Measurements from ENCODE around the gene STYXL1. TPM values are rescaled to one million over a fixed set of nuclear protein-coding genes. Genes with fewer than 3 reads are reported as not detected.

STYXL1 gene
- total RNA-seq, 1 donor from 2014 or later, result 51.4 TPM

DNA sequence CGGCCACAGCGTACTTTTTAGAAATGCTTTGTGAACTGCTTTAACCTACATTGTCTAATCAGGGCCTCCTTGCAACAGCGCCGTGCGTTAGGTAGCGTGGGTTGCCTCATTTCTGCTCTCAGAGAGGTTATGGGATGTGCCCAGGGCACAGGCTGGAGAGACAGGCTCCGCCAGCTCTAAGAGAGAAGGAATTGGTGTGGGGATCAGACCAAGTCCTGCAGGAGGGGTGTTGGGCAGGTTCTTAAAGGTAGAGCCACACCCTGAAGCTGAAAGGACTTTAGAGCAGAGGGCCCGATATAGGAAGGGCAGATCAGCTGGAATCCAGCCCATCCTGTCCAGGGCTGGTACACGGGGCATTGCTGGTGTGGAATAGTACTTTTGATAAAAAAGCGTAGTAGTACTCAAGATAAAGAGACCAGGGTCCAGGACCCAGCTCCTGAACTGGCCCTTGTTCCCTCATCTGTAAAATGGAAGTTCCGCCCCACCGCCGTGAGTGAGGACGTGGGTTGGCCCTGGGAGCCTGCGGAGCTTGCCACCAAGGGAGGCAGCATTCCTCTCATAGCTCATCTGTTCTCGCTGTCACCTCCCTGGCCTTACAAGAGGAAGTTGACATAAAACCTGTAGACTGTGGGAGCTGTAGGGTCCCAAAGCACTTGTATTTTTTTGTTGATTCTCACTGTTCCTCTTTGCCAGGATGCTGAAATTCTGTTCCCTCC, 90.6 kb downstream of the STYXL1 start:
- no peak for DNase-seq (ENCODE audit: low read depth)

DNA sequence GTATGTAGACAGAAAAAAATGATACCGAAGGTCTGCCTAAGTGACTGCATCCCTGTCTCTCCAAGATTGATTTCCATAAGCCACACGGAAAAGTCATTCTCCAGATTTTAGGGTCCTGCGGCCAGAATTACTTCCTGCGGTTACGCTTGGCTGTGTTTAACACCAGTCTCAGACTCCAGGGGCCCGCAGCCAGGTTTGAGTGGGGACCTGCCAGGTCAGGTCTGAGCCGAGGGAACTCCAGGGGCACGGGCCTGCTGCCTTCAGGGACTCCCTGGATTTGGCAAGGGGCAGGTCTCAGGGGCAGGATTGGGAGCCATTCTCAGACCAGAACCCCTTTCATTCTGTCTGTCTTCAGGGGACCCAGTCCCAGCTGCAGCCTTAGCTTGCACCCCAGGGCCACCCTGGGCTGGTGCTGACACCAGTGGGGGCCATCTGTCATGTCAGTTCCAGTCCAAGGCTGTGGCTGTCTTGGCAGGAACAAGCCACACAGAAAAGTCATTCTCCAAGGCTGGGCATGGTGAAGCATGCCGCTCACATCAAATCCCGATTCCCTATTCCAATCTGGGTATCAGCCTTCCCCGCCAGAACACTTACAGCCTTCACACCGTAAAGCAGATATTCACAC, 92.4 kb downstream of the STYXL1 start:
- no peak for DNase-seq (ENCODE audit: low read depth)

DNA sequence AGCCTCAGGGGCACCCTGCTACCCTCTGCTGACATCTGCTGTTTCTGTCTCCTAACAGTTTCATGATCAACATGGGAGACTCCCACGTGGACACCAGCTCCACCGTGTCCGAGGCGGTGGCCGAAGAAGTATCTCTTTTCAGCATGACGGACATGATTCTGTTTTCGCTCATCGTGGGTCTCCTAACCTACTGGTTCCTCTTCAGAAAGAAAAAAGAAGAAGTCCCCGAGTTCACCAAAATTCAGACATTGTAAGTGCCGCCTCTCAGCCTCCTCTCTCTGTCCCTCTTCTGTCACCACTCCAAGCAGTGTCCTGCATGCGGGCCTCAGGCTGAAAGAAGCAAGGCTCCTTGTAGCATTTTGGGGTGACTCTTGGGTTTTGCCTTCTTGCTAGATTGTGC, 93.9 kb downstream of the STYXL1 start:
- DNase-seq (ENCODE audit: low read depth), result no peak

DNA sequence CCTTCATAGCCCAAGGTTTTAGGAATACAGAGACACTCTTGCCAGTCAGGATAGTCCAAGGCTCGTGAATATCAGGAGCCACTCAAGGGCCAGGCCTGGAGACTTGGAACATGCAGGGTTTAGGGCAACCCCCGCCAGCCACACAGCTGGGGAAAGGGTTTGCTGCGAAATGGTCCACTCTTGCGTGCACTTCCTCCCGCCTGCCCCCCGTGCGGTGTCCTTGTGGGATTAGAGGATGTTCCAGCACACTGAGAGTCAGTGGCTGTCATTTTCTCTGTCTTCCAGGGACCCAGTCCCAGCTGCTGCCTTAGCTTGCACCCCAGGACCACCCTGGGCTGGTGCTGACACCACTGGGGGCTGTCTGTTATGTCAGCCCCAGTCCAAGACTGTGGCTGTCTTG, 94.4 kb downstream of the STYXL1 start:
- no peak for DNase-seq (ENCODE audit: low read depth)

DNA sequence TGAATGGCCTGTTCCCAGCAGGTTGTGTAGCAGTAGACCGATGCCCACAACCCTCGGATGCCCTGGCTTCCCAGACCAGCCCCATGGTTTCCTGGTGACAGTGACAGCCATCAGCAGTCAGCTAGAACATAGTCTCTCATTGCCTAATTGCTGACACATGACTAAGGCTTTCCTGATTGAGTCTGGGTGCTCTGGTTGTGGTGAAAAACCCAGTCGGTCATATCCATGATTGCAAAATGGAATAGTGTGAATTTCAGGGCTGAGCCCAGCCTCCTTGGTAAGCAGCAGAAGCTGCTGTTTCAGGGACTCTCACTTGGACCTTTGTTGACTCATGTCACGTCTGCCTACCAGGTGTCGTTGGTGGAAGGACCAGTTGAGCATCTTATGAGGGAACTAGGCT, 96.3 kb downstream of the STYXL1 start:
- DNase-seq (ENCODE audit: low read depth), result peak; percentile 93

DNA sequence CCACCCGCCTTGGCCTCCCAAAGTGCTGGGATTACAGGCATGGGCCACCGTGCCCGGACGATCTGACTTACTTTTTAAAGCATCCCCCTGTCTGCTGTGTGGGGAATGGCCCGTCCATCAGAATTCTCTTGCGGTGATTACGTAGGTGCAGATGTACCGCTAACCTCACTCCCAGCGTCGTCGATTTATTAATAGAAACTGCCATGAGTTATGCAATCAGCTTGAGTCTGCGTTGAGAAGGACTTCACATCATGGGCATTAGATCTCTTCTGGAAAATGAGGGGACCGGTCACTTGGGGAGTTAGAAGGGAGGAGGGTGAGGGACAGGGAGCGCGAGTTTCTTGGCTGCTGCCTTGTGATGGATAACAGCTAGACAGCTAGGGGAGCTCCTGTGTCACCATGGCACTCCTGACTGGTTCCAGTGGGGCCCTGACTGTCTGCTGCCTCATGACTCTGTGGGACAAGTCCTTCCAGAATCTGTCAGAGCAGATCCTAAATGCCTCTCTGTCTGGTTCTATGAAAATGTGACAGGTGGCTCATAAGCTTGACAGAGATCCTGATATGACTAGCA, 97.6 kb downstream of the STYXL1 start:
- DNase-seq (ENCODE audit: low read depth), result no peak

DNA sequence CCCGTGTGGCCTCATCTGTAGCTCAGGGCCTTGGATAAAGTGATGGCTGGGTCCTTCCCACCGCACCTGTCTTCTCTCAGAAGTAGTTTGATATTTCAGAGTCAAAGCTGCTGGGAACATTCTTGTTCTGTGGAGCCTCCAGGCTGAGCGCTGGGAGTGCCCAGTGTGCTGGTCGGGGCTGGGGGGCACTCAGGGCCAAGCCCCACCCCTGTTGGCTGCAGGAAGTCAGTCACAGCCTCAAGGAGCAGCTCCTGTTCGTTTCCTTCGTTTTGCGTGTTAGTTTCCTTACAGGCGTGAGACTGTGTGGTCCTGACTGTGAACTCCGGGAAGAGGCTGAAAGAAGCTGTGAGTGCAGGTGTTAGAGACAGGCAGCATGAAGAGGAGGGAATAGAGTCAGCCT, 99.6 kb downstream of the STYXL1 start:
- no peak for DNase-seq (ENCODE audit: low read depth)

Other genes starting within 250 kb of the STYXL1 start
- gene CCL24, start 234.2 kb downstream of the STYXL1 start, total RNA-seq, result not detected in 2 replicates
- 16.0 and 31.3 TPM in 2 replicates for gene RHBDD2, start 169.0 kb downstream of the STYXL1 start, total RNA-seq
- 54.0 and 82.1 TPM in 2 replicates for gene POR, start 132.8 kb downstream of the STYXL1 start, total RNA-seq
- 17.9 and 19.2 TPM in 2 replicates for gene TMEM120A, start 53.4 kb downstream of the STYXL1 start, total RNA-seq
- 29.5 and 80.6 TPM in 2 replicates for gene MDH2, start 106 bp upstream of the STYXL1 start, total RNA-seq
- 0.30 TPM in 1 of 2 replicates, not detected in the other for gene SRRM3, start 153.9 kb upstream of the STYXL1 start, total RNA-seq